Measurements from ENCODE around the gene MAPK6.
"Not testable (repeated sequence)": the region's sequence is repeated elsewhere in the genome, so short reads cannot be mapped to it uniquely, and the experiment has no call there.

GRCh38 chr15:52046552-52046951, 27.5 kb downstream of the MAPK6 start:
- not testable (repeated sequence) for TF ChIP-seq CTCF, POLR2A (IDR thresholded peaks at IDR 0.05)

All from adrenal gland (tissue), 5 donors.